ENCODE measurements around the gene RHBDD3.

RHBDD3 gene

GRCh38 chr22:29218758-29219408, 48.9 kb downstream of the RHBDD3 start:
- DNase-seq (ENCODE audit: low spot score): no peak

GRCh38 chr22:29217827-29218757, 49.7 kb downstream of the RHBDD3 start:
- no peak for DNase-seq (ENCODE audit: low spot score)

- no peak for DNase-seq (ENCODE audit: low spot score)
Observed at GRCh38 chr22:29216873-29217666, 50.7 kb downstream of the RHBDD3 start.

GRCh38 chr22:29216011-29216872, 51.5 kb downstream of the RHBDD3 start:
- DNase-seq (ENCODE audit: low spot score): no peak

DNA sequence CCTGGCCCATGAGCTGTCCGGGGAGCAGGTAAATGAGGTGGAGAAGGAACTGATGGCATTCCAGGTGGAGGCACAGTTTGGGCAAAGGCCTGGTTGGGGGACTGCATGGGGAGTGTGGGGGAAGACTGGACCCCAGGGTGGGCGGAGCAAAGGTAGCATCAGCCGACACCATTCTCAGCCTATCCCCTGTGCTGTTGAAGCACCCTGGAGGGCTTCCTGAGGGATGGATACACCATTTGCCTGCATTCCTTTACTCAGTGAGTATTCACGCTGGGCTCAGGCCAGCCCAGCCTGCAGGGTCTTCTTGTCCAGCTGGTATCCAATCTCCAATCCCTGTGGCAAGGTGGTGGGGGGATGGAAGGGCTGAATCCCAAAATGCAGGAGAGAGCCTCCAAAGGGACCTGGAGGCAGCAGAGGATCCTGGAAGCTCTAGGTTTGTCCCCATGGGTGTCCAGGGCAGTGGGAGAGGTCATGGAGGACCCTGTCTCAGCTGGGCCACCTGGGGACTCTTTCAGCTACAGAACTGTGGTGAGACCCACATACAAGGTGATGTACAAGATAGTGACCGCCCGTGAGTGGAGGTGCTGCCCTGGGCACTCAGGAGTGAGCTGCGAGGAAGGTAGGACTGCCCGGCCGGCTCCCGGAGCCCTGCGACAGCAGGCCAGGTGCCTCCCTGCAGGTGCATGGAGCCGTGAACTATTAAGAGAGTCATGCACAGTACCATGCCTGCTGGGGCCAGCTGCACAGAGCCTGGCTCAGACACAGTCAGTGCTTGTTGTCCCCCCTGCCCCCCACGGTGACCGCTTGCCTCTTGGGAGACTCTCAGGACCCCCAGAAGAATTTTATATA, 52.5 kb downstream of the RHBDD3 start:
- DNase-seq (ENCODE audit: low spot score): no peak

- no peak for DNase-seq (ENCODE audit: low spot score)
Observed at GRCh38 chr22:29214232-29214631, 53.5 kb downstream of the RHBDD3 start.

- DNase-seq (ENCODE audit: low spot score): no peak
Observed at GRCh38 chr22:29213493-29213892, 54.3 kb downstream of the RHBDD3 start.

- no peak for DNase-seq (ENCODE audit: low spot score)
Observed at GRCh38 chr22:29212743-29213142, 55.0 kb downstream of the RHBDD3 start.

- DNase-seq (ENCODE audit: low spot score): no peak
Observed at GRCh38 chr22:29211466-29211865, 56.3 kb downstream of the RHBDD3 start.

- no peak for DNase-seq (ENCODE audit: low spot score)
Observed at GRCh38 chr22:29211066-29211465, 56.7 kb downstream of the RHBDD3 start.

All from CD4-positive, alpha-beta T cell treated with Interleukin-15 for 4 hours (primary cell).